Subcutaneous adipose tissue (tissue), 4 donors: ENCODE measurements around the gene DAGLB. TPM values are rescaled to one million over a fixed set of nuclear protein-coding genes. Genes with fewer than 3 reads are reported as not detected.

ENCODE experiments used
- CTCF ChIP-seq: fragments of 450-650 bp; IDR thresholded peaks from one replicate; pipeline ENCODE4 v1.5.1; 2016; ENCODE audit warnings: low read depth, mild to moderate bottlenecking, control low read depth, antibody characterized with exemption, moderate library complexity
- total RNA-seq, 4 donors: library from RNA; depleted of rRNA; stranded (reverse); fragments of >200 nt; gene quantifications; one replicate each; pipeline ENCODE4 v1.1.0, GENCODE V29; 2016

The DAGLB gene
- total RNA-seq, 4 donors from 2014 or later = 7.8 to 22.3 (median 16.3) TPM

GRCh38 chr7:6487184-6487545 lies 39.4 kb upstream of the DAGLB start:
- no peak for TF ChIP-seq CTCF

- no peak for TF ChIP-seq CTCF
Observed at GRCh38 chr7:6486438-6487183, 38.9 kb upstream of the DAGLB start.

- no peak for TF ChIP-seq CTCF
Observed at GRCh38 chr7:6482743-6483119, 35.0 kb upstream of the DAGLB start.

GRCh38 chr7:6482307-6482706 lies 34.6 kb upstream of the DAGLB start:
- no peak for TF ChIP-seq CTCF

GRCh38 chr7:6481445-6481844 lies 33.7 kb upstream of the DAGLB start:
- no peak for TF ChIP-seq CTCF

GRCh38 chr7:6480323-6480660 lies 32.5 kb upstream of the DAGLB start:
- no peak for TF ChIP-seq CTCF

- no peak for TF ChIP-seq CTCF
Observed at GRCh38 chr7:6479067-6479466, 31.3 kb upstream of the DAGLB start.
